CD4-positive, alpha-beta T cell treated with Interleukin-2 at 100 ng/mL for 4 hours (primary cell): ENCODE results near the gene BBS10.
"Not testable (repeated sequence)": the region's sequence is repeated elsewhere in the genome, so short reads cannot be mapped to it uniquely, and the experiment has no call there.

Experiments used
- DNase-seq: peaks from one replicate; pipeline ENCODE4 v3.0.0-alpha.2; 2020; ENCODE audit warnings: low spot score

The BBS10 gene

DNA sequence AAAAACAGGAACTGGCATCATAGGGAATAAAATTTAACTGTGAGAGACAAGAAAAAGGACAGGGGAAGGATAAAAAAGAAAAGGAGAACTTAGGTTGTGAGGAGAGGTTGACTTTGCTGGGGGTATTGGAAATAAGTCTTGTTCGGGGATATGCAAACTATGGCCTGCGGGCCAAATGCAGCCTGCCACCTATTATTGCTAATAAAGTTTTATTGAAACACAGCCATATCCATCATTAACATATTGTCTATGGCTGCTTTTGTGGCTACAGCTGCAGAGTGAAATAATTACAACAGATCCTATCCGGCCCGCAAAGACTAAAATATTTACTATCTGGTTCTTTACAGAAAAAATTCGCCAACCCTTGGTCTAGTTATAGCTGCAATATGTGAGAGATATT, 18.6 kb downstream of the BBS10 start:
- no peak for DNase-seq

DNA sequence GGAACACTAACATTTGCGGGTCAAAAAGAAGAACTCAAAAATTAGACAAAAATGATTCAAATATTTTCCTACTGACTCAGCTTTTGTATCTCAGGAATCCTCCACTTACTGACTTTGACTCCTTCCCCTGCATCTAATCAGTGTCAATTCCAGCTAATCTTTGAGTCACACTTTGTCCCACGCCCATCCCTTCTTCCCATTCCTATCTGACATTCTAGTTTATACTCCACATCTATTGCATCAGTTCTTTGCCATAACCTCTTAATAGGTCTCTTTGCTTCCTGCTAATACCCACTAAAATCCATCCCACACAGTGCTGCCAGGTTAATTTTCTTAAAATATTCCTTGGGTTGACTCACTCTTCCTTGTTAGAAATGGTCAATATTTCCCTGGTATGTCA, 19.1 kb downstream of the BBS10 start:
- DNase-seq: no peak

DNA sequence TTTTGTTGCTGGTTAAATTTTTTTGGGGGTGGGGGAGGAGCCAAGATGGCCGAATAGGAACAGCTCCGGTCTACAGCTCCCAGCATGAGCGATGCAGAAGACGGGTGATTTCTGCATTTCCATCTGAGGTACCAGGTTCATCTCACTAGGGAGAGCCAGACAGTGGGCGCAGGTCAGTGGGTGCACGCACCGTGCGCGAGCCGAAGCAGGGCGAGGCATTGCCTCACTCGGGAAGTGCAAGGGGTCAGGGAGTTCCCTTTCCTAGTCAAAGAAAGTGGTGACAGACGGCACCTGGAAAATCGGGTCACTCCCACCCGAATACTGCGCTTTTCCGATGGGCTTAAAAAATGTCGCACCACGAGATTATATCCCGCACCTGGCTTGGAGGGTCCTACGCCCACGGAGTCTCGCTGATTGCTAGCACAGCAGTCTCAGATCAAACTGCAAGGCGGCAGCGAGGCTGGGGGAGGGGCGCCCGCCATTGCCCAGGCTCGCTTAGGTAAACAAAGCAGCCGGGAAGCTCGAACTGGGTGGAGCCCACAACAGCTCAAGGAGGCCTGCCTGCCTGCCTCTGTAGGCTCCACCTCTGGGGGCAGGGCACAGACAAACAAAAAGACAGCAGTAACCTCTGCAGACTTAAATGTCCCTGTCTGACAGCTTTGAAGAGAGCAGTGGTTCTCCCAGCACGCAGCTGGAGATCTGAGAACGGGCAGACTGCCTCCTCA, 28.5 kb downstream of the BBS10 start:
- not testable (repeated sequence) for DNase-seq

DNA sequence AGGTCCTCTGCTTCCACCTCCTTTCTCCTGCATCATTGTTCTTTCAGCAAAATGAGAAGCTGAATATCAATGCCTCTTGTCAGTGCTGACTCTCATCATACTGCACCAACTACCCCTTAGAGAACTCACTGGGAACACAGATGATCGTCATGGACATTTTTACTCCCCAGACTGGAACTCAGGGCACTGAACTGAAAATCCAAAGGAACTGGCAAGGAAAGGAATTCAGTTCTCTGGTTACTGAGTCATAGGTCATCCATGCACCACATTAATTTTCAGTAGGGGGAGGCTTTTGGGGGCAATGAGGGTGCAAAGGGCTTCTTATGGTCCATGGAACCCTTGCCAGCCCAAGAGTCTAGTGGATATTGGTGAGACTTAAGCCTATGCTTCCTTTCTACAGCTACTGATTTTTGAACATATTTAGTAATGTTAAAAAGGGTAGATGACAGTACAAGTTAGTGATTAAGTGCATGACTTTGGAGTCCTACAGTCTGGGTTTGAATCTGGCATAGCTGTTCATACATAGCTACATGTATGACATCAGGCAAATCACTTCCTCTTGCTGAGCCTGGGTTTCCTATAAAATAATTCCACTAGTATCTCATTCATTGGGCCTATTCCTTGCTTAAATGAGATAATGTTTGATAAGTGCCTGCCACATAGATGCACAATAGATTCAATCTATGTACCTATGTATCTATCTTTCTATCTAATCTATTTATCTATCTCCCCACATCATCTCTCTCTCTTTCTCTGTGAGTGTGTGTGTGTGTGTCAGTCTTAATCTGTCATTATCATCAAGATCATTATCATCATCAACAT, 29.2 kb downstream of the BBS10 start:
- no peak for DNase-seq

DNA sequence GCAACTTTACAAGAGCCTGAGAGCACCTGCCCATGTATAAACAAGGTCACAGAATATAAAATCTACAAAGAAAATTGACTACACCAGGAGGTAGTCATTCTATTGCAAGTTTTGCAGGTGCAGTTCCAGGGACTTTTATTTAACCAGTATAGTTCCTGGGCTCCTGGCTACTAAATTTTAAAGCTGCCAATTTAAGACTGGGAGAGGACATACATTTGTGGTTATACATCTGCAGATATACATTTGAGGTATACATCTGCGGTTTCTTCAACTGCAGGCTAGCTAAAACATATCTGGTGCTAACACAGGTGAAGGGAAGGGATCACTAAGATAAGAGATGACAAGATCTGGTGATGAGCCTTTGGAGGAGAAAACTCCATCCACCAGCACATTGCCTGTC, 30.2 kb downstream of the BBS10 start:
- no peak for DNase-seq

DNA sequence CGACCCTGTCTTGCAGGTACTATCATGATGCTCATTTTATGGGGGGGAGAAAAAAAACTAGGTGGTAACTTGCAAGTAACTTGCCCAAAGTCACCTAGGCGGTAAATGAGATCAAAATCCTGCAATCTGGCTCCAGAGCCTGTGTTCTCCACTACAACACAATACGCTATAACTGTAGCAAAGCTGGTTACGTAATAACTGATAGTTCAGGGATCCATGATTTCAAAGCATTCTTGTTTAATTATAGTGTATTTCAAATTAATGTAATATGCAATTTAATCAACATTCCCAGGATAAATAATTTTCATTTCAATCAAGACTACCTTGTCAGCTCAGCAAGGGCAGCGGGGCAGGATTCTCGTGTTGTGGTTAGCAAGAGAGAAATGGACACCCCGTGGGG, 31.7 kb downstream of the BBS10 start:
- DNase-seq: no peak

DNA sequence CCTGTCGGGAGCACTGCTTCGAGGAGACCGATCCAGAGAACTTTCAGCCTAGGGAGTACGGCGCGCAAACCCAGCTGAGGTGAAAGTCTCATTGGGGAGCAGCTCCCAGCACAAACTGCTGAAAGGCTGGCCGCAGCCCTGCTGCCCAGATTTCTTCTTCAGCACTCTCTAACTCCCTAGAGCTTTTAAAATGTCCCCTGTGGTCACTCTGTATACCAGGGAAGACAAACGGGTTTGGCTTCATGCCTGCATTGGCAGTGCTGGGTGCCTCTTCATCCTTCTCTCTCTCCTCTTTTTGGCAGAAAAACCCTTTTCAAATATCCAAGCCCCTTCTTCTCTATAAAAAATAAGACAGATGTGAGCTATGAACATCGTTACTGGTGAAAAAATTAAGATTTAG, 34.9 kb downstream of the BBS10 start:
- DNase-seq: no peak

DNA sequence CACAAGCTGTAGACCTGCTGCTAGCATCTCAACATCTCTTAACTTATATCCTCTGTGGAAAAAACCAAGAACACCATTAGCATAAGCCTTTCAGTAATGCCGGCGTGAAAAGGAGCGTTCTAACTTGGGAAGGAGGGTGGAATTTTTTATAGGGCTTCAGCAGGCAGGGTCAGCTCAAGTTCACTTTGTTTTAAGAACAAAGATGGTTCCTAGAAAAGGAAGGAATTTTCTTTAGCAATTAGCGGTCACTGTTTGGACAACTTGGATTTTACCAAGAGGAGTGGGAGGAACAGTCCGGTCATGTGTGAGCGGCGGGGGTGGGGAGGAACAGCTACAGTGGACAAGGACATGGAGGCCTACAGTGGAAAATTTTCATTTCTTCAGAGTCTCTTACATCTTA, 35.9 kb downstream of the BBS10 start:
- no peak for DNase-seq

DNA sequence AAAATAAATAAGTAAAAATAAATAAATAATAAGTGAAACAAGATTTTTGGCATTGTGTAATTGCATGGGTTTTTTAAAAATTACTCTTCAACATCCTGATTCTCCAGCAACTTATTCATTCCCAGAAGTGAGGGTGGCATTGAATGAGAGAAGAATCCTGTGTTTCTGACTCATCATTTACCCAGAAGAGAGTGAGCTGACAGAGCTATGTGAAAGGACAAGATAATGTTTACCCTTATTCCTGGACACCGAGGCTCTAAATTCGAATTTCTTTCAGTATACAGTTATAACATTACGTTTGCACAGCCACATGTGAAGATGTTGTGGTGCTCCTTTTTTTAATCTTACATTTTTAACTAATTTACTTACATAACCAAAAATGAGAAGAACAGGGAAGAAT, 36.4 kb downstream of the BBS10 start:
- no peak for DNase-seq

DNA sequence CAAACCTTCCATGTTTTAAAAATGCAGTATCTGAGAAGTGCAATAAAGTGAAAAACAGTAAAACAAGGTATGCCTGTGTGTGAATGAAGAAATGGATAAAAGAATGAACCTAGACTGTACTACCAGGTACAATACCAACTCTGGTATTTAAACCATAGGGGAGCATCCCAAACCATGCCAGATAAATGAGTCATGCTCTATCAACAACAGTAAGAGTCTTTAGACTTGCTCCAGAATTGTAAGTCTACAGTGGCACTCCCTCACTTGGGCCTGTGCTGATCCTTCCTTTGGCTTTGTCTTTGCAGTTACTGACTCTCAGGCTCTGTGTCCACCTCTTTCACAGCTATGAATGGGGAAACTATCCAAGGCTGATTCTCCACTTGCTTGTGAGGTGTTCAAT, 38.1 kb downstream of the BBS10 start:
- DNase-seq: no peak

DNA sequence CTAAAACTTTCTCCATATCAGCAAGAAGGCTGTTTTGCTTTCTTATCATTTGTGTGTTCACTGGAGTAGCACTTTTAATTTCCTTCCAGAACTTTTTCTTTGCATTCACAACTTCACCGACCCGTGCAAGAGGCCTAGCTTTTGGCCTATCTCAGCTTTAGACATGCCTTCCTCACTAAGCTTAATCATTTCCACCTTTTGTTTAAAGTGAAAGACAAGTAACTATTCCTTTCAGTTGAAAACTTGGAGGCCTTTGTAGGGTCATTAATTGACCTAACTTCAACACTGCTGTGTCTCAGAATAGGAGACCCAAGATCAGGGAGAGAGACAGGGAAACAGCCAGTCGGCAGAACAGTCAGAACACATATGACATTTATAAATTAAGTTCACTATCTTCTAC, 39.3 kb downstream of the BBS10 start:
- DNase-seq: no peak

DNA sequence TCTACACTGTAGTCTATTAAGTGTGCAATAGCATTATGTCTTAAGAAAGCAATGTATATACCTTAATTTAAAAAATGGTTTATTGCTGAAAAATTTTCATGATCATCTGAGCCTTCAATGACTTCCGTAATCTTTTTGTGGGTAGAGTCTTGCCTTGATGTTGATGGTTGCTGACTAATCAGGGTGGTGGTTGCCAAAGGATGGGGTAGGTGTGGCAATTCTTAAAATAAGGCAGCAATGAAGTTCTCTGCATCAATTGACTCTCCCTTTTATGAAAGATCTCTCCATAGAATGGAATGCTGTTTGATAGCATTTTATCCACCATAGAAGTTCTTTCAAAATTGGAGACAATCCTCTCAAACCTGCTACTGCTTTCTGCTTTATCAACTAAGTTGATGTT, 41.1 kb downstream of the BBS10 start:
- DNase-seq: no peak

DNA sequence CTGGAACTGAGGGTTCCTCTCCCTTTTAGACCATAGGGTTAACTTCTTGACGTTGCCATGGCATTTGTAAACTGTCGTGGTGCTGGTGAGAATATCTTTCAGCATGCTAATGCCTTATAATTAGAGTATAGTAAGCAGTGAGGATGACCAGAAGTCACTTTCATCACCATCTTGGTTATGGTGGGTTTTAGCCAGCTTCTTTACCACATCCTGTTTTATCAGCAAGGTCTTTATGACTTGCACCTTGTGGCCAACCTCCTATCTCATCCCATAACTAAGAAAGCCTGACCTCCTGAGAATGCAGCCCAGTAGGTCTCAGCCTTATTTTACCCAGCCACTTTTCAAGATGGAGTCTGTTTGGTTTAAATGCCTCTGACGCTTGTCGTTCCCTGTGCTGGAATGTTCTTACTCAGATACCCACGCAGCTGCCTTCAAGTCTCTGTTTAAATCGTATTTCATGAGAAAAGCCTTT, 44.2 kb downstream of the BBS10 start:
- DNase-seq: no peak

DNA sequence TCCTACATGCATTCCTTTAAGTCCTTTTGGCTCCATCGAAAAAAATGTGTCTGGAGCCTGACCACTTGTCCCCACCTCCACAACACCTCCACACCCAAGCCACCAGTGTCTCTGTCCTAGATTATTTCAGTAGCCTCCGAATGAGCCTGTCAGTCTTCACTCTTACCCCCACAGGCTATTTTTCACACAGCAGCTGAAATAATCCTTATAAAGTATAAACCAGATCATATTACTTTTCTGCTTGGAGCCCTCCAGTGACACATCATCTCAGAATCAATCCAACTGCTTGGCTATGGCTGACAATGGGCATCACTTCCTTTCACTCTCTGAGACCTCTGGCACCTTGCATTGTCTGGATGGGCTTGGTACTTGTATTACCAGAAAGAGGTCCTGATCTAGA, 44.9 kb downstream of the BBS10 start:
- no peak for DNase-seq

DNA sequence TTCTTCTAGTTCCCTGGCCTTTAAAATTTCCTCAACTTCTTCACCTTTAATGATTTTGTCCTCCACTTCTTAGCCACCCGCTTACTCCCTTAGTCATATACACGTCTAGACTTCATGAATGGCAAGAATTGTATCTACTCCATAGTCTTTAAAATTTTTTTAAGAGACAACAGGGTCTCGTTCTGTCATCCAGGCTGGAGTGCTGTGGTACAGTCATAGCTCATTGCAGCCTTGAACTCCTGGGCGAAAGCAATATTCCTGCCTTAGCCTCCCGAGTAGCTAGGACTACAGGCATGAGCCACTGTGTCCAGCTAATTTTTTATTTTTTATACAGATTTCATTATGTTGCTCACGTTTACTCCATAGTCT, 47.9 kb downstream of the BBS10 start:
- no peak for DNase-seq

DNA sequence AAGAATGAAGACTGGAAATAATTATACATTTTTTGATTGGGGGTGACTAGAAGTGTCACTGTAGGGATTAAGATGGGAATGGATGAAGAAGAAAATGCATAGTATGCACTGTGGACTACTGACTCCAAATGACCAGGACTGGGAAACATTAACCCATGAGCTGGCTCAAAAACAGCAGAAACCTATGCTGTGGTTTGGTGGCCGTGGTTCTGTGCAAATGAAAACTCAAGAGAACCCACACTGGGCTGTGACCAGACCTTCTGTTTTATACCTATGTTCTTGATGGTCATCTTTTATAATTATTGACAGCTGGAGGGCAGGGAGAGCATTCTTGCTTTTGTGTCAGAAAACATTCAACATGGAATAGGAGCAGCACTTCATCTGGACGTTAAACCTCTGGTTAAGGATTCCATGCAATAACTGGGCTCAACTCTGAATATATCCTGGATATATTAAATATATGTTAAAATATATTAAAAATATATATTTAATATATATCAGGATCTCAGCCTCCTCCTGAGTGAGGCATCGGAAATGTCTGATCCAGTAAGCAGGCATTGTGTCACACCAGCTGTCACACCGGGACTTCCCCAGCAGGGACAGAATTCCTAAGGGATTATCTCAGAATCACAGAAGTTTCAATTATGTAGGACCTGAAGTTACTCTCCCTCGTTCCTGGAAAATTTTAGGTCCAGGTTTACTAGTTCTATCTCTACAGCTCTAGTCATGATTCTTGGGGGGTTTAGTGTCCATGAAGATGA, 48.5 kb downstream of the BBS10 start:
- no peak for DNase-seq
